Peyer's patch (tissue), 4 donors: Measurements from ENCODE around the gene NOSTRIN. TPM values are rescaled to one million over a fixed set of nuclear protein-coding genes. Genes with fewer than 3 reads are reported as not detected.
A peak's percentile ranks its signal among the peaks of the same experiment; 100 is the strongest.

Source experiments
- DNase-seq, 3 donors: peaks; one replicate each; pipeline ENCODE4 v3.0.0-alpha.2; 2017 to 2019
- H3K27ac ChIP-seq, 4 donors: fragments of 200-600 bp; sonication (generic); one replicate each; pipeline ENCODE4 v1.5.1; 2016 to 2019
- H3K27me3 ChIP-seq, 2 donors: fragments of 200-600 bp; sonication (generic); one replicate each; pipeline ENCODE4 v1.5.1; 2019
- H3K36me3 ChIP-seq, 3 donors: fragments of 200-600 bp; sonication (generic); one replicate each; pipeline ENCODE4 v1.5.1; 2016 to 2019
- H3K4me1 ChIP-seq, 4 donors: fragments of 200-600 bp; sonication (generic); one replicate each; pipeline ENCODE4 v1.5.1; 2016 to 2019
- H3K4me3 ChIP-seq, 4 donors: fragments of 200-600 bp; sonication (generic); 1 replicate in 3 of 4; 2 replicates in 1 of 4; pipeline ENCODE4 v1.5.1; 2016 to 2019; ENCODE audit warnings: mild to moderate bottlenecking in 1 of 4
- H3K9me3 ChIP-seq, 4 donors: fragments of 200-600 bp; sonication (generic); one replicate each; pipeline ENCODE4 v1.5.1; 2016 to 2019; ENCODE audit warnings: mild to moderate bottlenecking in 1 of 4
- CTCF ChIP-seq, 6 experiments: fragments of 450-650 bp in 4 of 6; fragments of 200-600 bp in 2 of 6; sonication (generic) in 1 of 6; IDR thresholded peaks; one replicate each; pipeline ENCODE4 v1.5.1; 2017 to 2019; ENCODE audit warnings: antibody characterized with exemption in 6 of 6, mild to moderate bottlenecking in 3 of 6, moderate library complexity in 1 of 6
- POLR2A ChIP-seq, 2 donors: fragments of 450-650 bp; IDR thresholded peaks; one replicate each; pipeline ENCODE4 v1.5.1; 2017; ENCODE audit warnings: antibody characterized with exemption in 2 of 2, mild to moderate bottlenecking in 2 of 2, moderate library complexity in 2 of 2
- total RNA-seq, 4 donors: library from RNA; depleted of rRNA; stranded (reverse); fragments of >200 nt; gene quantifications; one replicate each; pipeline ENCODE4 v1.1.0, GENCODE V29; 2016

The NOSTRIN gene
- total RNA-seq, 4 donors from 2014 or later = 67.4 to 152 (median 87.7) TPM

DNA sequence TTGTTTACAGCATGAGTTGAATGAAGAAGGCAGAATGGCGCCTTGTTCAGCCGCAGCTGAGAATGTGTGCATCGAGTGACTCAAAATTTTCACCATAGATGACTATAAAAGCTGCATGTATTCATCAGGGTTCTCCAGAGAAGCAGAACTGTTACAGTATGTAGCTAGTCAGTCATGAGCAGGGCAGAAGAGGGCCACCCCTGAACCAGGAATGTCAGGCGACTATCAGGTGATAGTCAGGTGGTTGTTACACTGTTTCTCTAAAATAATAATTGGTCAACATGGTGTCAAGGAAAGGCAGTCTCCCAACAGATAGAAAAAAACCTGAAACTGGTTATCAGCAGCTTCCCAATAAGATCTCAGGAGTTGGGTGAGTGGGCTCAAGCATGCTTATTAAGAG is 20.2 kb upstream of the NOSTRIN start:
- Histone ChIP-seq H3K4me1 (no peaks in the 10 kb centered on the region), H3K27me3 (no peaks in the 10 kb centered on the region), H3K36me3 (no peaks in the 10 kb centered on the region), H3K9me3 (no peaks in the 10 kb centered on the region), H3K27ac (no peak overlapping the region), H3K4me3 (no peak overlapping the region)
- no peak for TF ChIP-seq CTCF (IDR thresholded peaks at IDR 0.05)
- no peak for TF ChIP-seq POLR2A (IDR thresholded peaks at IDR 0.05)
- no peak for DNase-seq

DNA sequence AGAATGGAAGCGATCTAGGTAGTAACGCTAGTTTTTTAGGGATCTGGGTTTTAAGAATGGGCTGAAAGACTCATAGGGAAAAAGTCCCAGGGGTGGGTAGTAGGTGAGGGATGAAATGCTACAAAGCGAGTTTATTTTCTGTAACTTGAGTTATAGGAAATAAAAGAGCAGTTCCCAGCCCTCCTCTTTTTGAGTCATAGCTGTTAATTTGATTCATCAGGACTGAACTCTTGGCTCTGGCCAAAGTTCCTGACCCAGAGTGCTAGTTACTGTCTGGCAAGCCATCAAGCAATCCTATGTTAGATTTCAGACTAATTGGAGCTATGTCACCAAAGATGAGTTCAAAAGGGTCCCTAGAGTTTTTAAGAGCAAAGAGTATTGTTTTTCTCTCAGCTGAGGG is 17.4 kb upstream of the NOSTRIN start:
- Histone ChIP-seq H3K36me3 (no peaks in the 10 kb centered on the region), H3K9me3 (no peaks in the 10 kb centered on the region), H3K27me3 (no peaks in the 10 kb centered on the region), H3K4me1 (no peaks in the 10 kb centered on the region), H3K27ac (peak overlapping the region in 2 of 4 donors; percentile 33 to 35), H3K4me3 (no peak overlapping the region)
- peak in 1 of 3 donors; percentile 70 for DNase-seq
- TF ChIP-seq CTCF (IDR thresholded peaks at IDR 0.05) (no peak), POLR2A (IDR thresholded peaks at IDR 0.05) (no peak)

GRCh38 chr2:168787098-168787781 is 15.2 kb upstream of the NOSTRIN start:
- Histone ChIP-seq H3K27me3 (no peaks in the 10 kb centered on the region), H3K27ac (no peak overlapping the region), H3K4me3 (no peak overlapping the region), H3K36me3 (no peaks in the 10 kb centered on the region), H3K9me3 (no peaks in the 10 kb centered on the region), H3K4me1 (no peaks in the 10 kb centered on the region)
- TF ChIP-seq CTCF (IDR thresholded peaks at IDR 0.05) = no peak
- no peak for TF ChIP-seq POLR2A (IDR thresholded peaks at IDR 0.05)
- DNase-seq = peak in 1 of 3 donors; percentile 65

DNA sequence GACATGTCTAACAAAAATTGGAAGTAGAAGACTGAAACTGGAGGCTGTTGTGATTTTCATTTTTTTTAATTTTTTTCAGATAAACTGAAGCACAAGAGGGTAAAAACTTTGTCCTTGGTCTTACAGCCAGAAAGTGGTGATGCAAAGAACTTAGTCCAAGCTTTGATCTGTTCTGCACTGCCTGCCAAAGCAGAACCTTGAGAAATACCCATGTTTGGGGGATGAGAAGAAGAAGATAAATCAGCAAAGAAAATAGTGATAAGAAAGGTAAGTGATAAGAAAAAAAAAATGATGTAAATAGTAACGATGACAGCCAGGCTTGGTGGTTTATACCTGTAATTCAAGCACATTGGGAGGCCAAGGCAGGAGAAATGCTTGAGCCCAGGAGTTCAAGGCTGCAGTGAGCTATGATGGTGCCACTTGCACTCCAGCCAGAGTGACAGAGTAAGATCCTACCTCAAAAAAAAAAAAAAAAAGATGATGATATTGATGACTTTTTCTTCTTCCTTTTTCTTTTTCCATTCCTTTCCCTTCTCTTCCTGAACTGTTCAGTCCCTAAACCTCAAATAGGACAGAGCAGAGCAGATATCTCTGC is 14.6 kb upstream of the NOSTRIN start:
- no peaks in the 10 kb centered on the region for H3K27me3 ChIP-seq
- H3K4me1 ChIP-seq = no peaks in the 10 kb centered on the region
- no peak overlapping the region for H3K4me3 ChIP-seq
- no peak for TF ChIP-seq CTCF (IDR thresholded peaks at IDR 0.05)
- no peak for TF ChIP-seq POLR2A (IDR thresholded peaks at IDR 0.05)
- DNase-seq = no peak
- H3K27ac ChIP-seq = no peak overlapping the region
- H3K36me3 ChIP-seq = no peaks in the 10 kb centered on the region
- H3K9me3 ChIP-seq = no peaks in the 10 kb centered on the region

DNA sequence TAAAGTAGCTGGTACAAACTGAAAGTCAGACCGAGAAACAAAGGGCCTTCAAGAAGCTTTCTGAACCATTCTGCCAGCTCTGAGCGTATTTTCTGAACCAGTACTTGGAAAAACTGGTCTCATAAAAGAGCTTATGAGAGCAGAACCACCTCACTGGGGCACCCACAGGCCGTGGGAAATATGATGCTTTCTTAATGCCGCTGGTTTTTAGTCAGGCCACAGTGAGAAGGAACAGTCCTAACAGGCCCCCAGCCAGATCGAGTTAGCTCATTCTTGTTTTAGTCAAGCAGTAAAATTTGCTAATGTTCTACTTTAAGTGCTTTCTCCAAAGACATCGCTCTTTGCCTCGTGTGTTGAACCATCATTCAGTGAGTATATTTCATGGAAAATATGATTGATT is 12.7 kb upstream of the NOSTRIN start:
- Histone ChIP-seq H3K4me3 (no peak overlapping the region), H3K36me3 (no peaks in the 10 kb centered on the region), H3K9me3 (no peaks in the 10 kb centered on the region), H3K4me1 (no peaks in the 10 kb centered on the region), H3K27me3 (no peaks in the 10 kb centered on the region), H3K27ac (no peak overlapping the region)
- DNase-seq = no peak
- no peak for TF ChIP-seq CTCF (IDR thresholded peaks at IDR 0.05)
- no peak for TF ChIP-seq POLR2A (IDR thresholded peaks at IDR 0.05)
